GM12878 (cell line): ENCODE results near the gene INAFM1. TPM values are rescaled to one million over a fixed set of nuclear protein-coding genes. Genes with fewer than 3 reads are reported as not detected.

Experiments used
- ATAC-seq: fragments of 200-7000 bp; cut with Tn5 transposase; 3 replicates; pipeline ENCODE4 v1.9.1; 2020; ENCODE audit warnings: mild to moderate bottlenecking, moderate library complexity
- BruUV-seq: library from RNA; stranded (reverse); fragments of 400-500 nt; replicated peaks from 2 replicates; lab custom pipeline; 2021; lab: Mats Ljungman, UMichigan
- CTCF ChIA-PET: fragments of 300-600 bp; sonication (Branson Sonifier 250); formaldehyde crosslinking; extraction: SDS; loops from one replicate; lab custom pipeline; 2021; ENCODE audit warnings: inconsistent platforms; lab: Yijun Ruan, JAX
- POLR2A ChIA-PET: fragments of 350-600 bp; formaldehyde crosslinking; extraction: SDS; loops from one replicate; lab custom pipeline; 2021; ENCODE audit warnings: inconsistent platforms; lab: Charles Lee
- RAD21 ChIA-PET: fragments of 300-600 bp; sonication (Branson Sonifier 250); formaldehyde crosslinking; loops from one replicate; lab custom pipeline; 2023; ENCODE audit warnings: antibody characterized with exemption; ENCODE audit not compliant: unreplicated experiment; lab: Charles Lee
- SMC1A ChIA-PET: fragments of 300-600 bp; sonication (Branson Sonifier 250); formaldehyde crosslinking; loops from one replicate; lab custom pipeline; 2023; ENCODE audit not compliant: unreplicated experiment, uncharacterized antibody; lab: Charles Lee
- DNase-seq: peaks from one replicate; pipeline ENCODE4 v3.0.0-alpha.2; 2011; ENCODE audit warnings: low read depth, low spot score
- FAIRE-seq: peaks from 3 replicates; lab custom pipeline; 2011; peaks lifted over from hg19 to GRCh38; lab: Jason Lieb, UNC
- H2AFZ ChIP-seq: 2 replicates; pipeline ENCODE4 v1.6.0; 2011; ENCODE audit warnings: low read depth, low read length, control low read depth; ENCODE audit not compliant: control insufficient read depth
- H3K27ac ChIP-seq: 2 replicates; pipeline ENCODE4 v1.5.1; 2011; ENCODE audit warnings: control low read depth; ENCODE audit not compliant: control insufficient read depth, insufficient read depth
- H3K27me3 ChIP-seq, 2 experiments: replicated peaks in 1 of 2; 2 replicates each; pipeline versions ENCODE4 v1.6.0 to v1.6.1; 2011; ENCODE audit warnings: low read length in 1 of 2; ENCODE audit not compliant: control insufficient read depth in 2 of 2, insufficient read depth in 2 of 2
- H3K36me3 ChIP-seq, 2 experiments: 2 replicates each; pipeline ENCODE4 v1.5.1; 2011; ENCODE audit warnings: low read length in 1 of 2; ENCODE audit not compliant: control insufficient read depth in 2 of 2, insufficient read depth in 2 of 2
- H3K4me1 ChIP-seq: 2 replicates; pipeline ENCODE4 v1.6.1; 2011; ENCODE audit warnings: mild to moderate bottlenecking, low read length, moderate library complexity, mixed read lengths; ENCODE audit not compliant: control insufficient read depth, insufficient read depth
- H3K4me2 ChIP-seq: 2 replicates; pipeline ENCODE4 v1.6.0; 2011; ENCODE audit warnings: control low read depth; ENCODE audit not compliant: control insufficient read depth, insufficient read depth
- H3K4me3 ChIP-seq: fragments of 200-600 bp; sonication (generic); 2 replicates; pipeline ENCODE4 v1.5.1; 2016
- H3K79me2 ChIP-seq: 2 replicates; pipeline ENCODE4 v1.6.0; 2011; ENCODE audit warnings: low read length; ENCODE audit not compliant: control insufficient read depth, insufficient read depth
- H3K9ac ChIP-seq: 2 replicates; pipeline ENCODE4 v1.8.0; 2011; ENCODE audit warnings: low read length, control low read depth, mixed read lengths; ENCODE audit not compliant: control insufficient read depth, insufficient read depth
- H3K9me3 ChIP-seq: replicated peaks from 3 replicates; pipeline ENCODE4 v1.5.1; 2011; ENCODE audit warnings: mild to moderate bottlenecking, low read length; ENCODE audit not compliant: control insufficient read depth, insufficient read depth
- H4K20me1 ChIP-seq: 2 replicates; pipeline ENCODE4 v1.6.0; 2011; ENCODE audit not compliant: control insufficient read depth, insufficient read depth
- CHD2 ChIP-seq: IDR thresholded peaks from 2 replicates; pipeline ENCODE4 v1.6.1; 2011; ENCODE audit warnings: low read depth, low read length, improper control_type of control experiment, borderline replicate concordance
- E4F1 ChIP-seq: fragments of 450-650 bp; IDR thresholded peaks from 2 replicates; pipeline ENCODE4 v1.6.1; 2018; ENCODE audit warnings: borderline replicate concordance, mild to moderate bottlenecking; ENCODE audit not compliant: partially characterized antibody
- NFYA ChIP-seq: IDR thresholded peaks from 2 replicates; pipeline ENCODE4 v1.6.1; 2011; ENCODE audit warnings: low read depth, mild to moderate bottlenecking, low read length, improper control_type of control experiment, borderline replicate concordance
- NR2C1 ChIP-seq: fragments of 450-650 bp; IDR thresholded peaks from 2 replicates; pipeline ENCODE4 v1.6.1; 2017; ENCODE audit warnings: antibody characterized with exemption, mild to moderate bottlenecking, moderate library complexity
- PKNOX1 ChIP-seq: fragments of 450-650 bp; IDR thresholded peaks from 2 replicates; pipeline ENCODE4 v1.6.1; 2016; ENCODE audit warnings: mild to moderate bottlenecking
- TARDBP ChIP-seq: IDR thresholded peaks from 2 replicates; pipeline ENCODE4 v1.6.1; 2016; ENCODE audit warnings: borderline replicate concordance
- ZBED1 ChIP-seq: IDR thresholded peaks from 2 replicates; pipeline ENCODE4 v1.6.1; 2016; ENCODE audit warnings: borderline replicate concordance
- WGBS: methylation state at CpG from one replicate; pipeline ENCODE4 v1.1.6; 2016; ENCODE audit warnings: low lambda C conversion rate; ENCODE audit not compliant: insufficient replicate concordance, insufficient coverage; ENCODE audit errors: missing lambda C conversion rate; 5-methylcytosine and 5-hydroxymethylcytosine counted together
- in situ Hi-C: fragments of 300-500 bp; cut with MboI; formaldehyde crosslinking; loops from 9 replicates; pipeline ENCODE4 v1.14.3; 2018; ENCODE audit warnings: mixed read lengths
- intact Hi-C: fragments of 100-400 bp; cut with micrococcal nuclease; formaldehyde crosslinking; loops from one replicate; pipeline ENCODE4 v1.14.2; 2022; ENCODE audit not compliant: unreplicated experiment
- polyA plus RNA-seq, 11 experiments: library from polyadenylated mRNA; depleted of rRNA in 4 of 11; unstranded in 6 of 11; stranded (reverse) in 5 of 11; fragments of >200 nt; fragmentation: Nextera tagmentation in 4 of 11; fragmentation: Illumina TruSeq in 1 of 11; extraction: Ambion mirVana in 4 of 11; extraction: Trizol in 1 of 11; gene quantifications; 1 replicate in 1 of 11; 2 replicates in 10 of 11; pipeline versions ENCODE4 v1.2.1 to v1.2.3, GENCODE V29; 2011 to 2016; ENCODE audit warnings: inconsistent platforms in 2 of 11, missing spikeins in 2 of 11, low read depth in 1 of 11
- total RNA-seq, 4 experiments: library from RNA; depleted of rRNA in 3 of 4; stranded (reverse); fragments of >200 nt in 3 of 4; fragmentation: Illumina TruSeq in 1 of 4; extraction: Trizol in 1 of 4; gene quantifications; 2 replicates each; pipeline versions ENCODE4 v1.2.1 to v1.2.3, GENCODE V29; 2013 to 2021

INAFM1 gene
- total and polyA plus RNA-seq, 10 of the 15 experiments (the other 5 are each of a cell fraction or from before 2014, with no cell fraction given): 0.57 to 6.8 (median 1.1) TPM; not detected in 1

GRCh38 chr19:47260476-47260875 is 14.2 kb upstream of the INAFM1 start:
- peaks cover 15% of the 10 kb centered on the region for H3K4me1 ChIP-seq
- FAIRE-seq (no peak), DNase-seq (no peak), ATAC-seq (no peak)
- WGBS: 90% methylated on average over 15 of the region's 17 CpGs
- no peak for TF ChIP-seq NFYA
- TF ChIP-seq NR2C1: no peak
- no peak for TF ChIP-seq CHD2
- no peak for TF ChIP-seq TARDBP
- no peak for TF ChIP-seq ZBED1
- TF ChIP-seq E4F1: no peak
- no peak for TF ChIP-seq PKNOX1
- POLR2A ChIA-PET: interaction anchor here (1.2 kb wide), 1 partner anchor 12 kb away, joined by 3 read pairs; no protein-coding TSS in a partner anchor
- BruUV-seq: no TSS peak
- no peaks in the 10 kb centered on the region for H3K27me3 ChIP-seq
- no peaks in the 10 kb centered on the region for H3K9me3 ChIP-seq
- H3K9ac ChIP-seq: no peak overlapping the region
- SMC1A ChIA-PET: no interaction called here
- in situ Hi-C loops: no loop called here
- CTCF ChIA-PET: interaction anchor here (2.4 kb wide), 1 partner anchor 14 kb away, joined by 13 read pairs; no protein-coding TSS in a partner anchor
- intact Hi-C loops: no loop called here
- peaks cover 9 to 12% of the 10 kb centered on the region in 2 experiments; a peak in 3 of 4 replicates for H3K36me3 ChIP-seq
- H3K27ac ChIP-seq: no peak overlapping the region
- peaks cover 9% of the 10 kb centered on the region for H3K79me2 ChIP-seq
- H4K20me1 ChIP-seq: no peaks in the 10 kb centered on the region
- no peak overlapping the region for H3K4me2 ChIP-seq
- RAD21 ChIA-PET: no interaction called here
- no peak overlapping the region for H3K4me3 ChIP-seq
- no peak overlapping the region for H2AFZ ChIP-seq
